GM12873 (cell line): ENCODE data around the gene DTNBP1.

Experiments
- TF ChIP-seq, protein P1 (sequence below): IDR thresholded peaks from 2 replicates; pipeline ENCODE4 v1.5.1; 2012; ENCODE audit warnings: low read depth, mild to moderate bottlenecking, moderate library complexity, low read length, control low read depth; ENCODE audit not compliant: insufficient read depth; ENCODE audit errors: missing control alignments

The DTNBP1 gene

DNA sequence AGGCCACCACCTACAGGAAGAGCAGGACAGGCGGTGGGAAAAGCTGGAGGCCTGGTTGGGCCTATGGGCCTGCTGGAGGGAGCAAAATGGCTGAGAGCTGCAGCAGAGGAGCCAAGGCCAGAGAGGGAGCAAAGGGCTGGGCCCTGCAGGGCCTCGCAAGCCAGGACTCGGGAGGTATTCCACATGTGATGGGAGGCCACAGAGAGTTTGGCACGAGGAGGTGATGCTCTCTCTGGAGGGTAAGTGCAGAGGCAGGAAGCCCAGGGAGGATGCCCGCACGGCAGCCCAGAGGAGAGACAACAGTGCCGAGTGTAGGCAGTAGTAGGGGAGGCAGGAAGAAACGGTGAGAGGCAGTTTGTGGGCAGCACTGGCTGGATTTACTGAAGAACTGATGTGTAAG is 85.7 kb downstream of the DTNBP1 start:
- TF ChIP-seq, protein P1, sequence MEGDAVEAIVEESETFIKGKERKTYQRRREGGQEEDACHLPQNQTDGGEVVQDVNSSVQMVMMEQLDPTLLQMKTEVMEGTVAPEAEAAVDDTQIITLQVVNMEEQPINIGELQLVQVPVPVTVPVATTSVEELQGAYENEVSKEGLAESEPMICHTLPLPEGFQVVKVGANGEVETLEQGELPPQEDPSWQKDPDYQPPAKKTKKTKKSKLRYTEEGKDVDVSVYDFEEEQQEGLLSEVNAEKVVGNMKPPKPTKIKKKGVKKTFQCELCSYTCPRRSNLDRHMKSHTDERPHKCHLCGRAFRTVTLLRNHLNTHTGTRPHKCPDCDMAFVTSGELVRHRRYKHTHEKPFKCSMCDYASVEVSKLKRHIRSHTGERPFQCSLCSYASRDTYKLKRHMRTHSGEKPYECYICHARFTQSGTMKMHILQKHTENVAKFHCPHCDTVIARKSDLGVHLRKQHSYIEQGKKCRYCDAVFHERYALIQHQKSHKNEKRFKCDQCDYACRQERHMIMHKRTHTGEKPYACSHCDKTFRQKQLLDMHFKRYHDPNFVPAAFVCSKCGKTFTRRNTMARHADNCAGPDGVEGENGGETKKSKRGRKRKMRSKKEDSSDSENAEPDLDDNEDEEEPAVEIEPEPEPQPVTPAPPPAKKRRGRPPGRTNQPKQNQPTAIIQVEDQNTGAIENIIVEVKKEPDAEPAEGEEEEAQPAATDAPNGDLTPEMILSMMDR: no peak

DNA sequence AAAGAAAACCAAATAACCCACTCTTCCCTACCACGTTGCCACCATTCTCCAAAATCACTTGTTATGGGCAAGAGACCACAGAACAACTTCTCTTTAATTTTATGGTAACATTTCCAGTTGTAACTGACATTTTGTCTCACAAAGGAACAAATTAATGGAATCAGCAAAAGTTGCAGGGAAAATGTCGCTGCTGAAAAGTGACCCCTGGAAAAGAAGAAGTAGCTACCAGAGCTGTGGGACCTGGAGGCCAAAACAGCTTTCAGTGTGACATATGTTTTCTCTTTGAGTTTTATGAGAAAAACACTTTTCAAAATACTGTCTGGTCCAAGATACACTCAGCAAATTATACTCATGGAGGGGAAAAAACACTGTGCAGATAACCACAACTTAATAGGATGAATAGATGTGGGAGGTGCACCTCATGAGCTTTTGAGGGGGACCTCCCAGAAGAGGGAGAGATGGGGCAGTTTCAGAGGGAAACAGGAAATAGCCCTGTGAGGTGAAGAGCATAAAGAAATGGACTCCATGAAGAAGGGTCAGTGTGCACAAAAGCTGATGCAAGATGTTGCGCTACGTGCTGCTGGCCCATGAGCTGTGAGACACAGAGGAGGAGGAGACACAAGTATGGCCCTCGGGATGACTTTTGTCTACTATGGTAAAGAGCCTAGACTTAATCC is 87.3 kb downstream of the DTNBP1 start:
- TF ChIP-seq, protein P1: no peak

DNA sequence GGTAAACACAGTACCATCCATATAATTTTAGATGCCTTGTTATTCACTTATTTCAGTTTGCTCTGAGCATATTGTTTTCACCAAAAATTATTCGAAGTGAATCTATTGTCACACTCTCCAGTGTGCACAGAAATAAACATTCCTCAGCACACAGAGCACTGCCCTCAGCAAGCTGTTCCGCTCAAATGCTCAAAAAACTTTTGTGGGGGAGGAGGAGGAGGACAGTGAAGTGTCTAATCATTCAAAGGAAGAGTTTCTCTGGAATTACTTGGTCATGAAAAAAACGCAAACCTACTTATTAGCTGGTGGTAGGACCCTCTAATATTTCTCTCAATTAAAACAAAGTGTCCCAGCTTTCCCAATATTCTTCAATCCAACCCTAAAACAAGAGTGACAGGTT is 88.3 kb downstream of the DTNBP1 start:
- TF ChIP-seq, protein P1: no peak

DNA sequence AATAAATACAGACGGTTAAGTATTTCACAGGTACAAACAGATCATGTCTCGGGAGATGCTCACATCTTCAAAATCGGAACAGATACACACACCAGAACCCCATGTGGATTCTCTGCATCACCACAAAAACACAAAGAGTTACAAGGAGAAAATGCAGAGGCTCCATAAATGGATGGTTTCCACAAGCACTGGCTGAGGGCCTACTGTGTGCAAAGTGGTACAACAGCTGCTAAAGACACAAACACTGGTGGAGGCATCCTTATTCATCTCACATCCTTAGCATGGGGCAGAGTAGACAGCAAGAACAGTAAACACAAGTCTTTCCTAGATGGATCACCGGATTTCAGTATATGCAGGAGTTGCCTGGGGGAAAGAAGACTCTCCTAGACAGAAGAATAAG is 88.8 kb downstream of the DTNBP1 start:
- TF ChIP-seq, protein P1: no peak

DNA sequence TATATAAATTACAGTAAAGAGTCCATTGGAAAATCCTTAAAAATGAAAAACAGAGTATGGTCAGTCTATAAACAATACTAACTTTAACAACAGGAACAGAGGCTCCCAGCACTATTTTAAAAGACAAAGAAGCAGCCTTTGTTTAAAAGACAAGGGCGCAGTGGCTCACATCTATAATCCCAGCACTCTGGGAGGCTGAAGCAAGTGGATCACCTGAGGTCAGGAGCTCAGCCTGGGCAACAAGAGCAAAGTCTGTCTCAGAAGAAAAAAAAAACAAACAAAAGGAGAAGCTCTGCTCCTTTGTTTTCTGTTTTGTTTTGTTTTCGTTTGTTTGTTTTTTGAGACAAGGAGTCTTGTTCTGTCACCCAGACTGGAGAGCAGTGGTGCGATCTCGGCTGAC is 89.4 kb downstream of the DTNBP1 start:
- TF ChIP-seq, protein P1: no peak

DNA sequence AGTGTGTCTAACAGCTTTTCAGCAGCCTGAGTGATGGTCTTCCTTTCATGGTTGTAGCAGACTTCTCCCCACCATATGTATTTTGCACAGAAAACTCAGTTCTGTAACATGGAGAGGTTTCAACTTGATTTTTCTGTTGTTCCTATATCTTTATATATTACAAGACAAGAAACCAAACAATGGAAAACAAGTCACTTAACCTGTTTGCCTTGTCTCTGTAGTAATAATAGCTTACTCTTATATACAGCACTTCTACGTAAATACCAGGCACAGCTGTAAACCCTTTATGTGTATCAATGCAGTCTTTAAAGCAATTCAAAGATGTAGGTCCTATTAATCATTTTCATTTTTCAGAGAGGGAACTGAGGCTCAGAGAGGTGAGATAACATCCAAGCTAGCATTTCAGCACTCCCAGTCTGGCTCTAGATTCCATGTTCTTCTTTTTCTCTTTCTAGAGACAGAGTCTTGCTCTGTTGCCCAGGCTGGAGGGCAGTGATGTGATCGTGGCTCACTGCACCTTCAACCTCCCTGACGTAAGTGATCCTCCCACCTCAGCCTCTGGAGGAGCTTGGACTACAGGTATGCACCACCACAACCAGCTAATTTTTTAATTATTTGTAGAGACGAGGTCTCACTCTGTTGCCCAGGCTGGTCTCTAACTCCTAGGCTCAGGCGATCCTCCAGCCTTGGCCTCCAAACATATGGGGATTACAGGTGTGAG is 90.4 kb downstream of the DTNBP1 start:
- TF ChIP-seq, protein P1: no peak

DNA sequence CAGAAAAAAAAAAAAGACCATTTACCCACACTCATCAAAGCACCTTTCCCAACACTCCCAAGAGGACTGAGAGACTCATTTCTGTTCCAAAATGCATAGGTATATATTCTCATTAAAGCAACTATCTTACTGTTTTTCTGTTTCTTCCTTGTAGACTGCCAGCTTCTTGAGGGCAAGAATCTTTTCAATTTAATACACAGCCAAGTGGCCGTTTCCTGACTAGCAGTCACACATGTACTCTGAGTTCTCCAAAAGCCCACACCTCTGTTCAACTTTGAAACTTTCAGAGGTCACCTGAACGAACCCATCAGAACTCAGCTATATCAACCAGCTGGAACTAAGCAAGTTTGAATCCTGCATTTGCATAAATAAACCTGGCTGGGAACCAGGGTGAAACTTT is 92.7 kb downstream of the DTNBP1 start:
- TF ChIP-seq, protein P1: no peak
